PC-3 (cell line): ENCODE results near the gene SLC17A5.

Experiments
- CTCF ChIP-seq: fragments of 300-600 bp; sonication (generic); conservative IDR thresholded peaks from 2 replicates; pipeline ENCODE4 v1.5.1; 2017; ENCODE audit warnings: antibody characterized with exemption, low read depth, mild to moderate bottlenecking, low read length
- EZH2 ChIP-seq: fragments of 300-600 bp; sonication (generic); IDR thresholded peaks from one replicate; pipeline ENCODE4 v1.6.1; 2017; ENCODE audit warnings: antibody characterized with exemption, mild to moderate bottlenecking, low read length; ENCODE audit not compliant: unreplicated experiment
- EZH2phosphoT487 ChIP-seq: fragments of 300-600 bp; sonication (generic); IDR thresholded peaks from 2 replicates; pipeline ENCODE4 v1.6.1; 2018; ENCODE audit warnings: mild to moderate bottlenecking, antibody characterized with exemption, low read length, borderline replicate concordance

DNA sequence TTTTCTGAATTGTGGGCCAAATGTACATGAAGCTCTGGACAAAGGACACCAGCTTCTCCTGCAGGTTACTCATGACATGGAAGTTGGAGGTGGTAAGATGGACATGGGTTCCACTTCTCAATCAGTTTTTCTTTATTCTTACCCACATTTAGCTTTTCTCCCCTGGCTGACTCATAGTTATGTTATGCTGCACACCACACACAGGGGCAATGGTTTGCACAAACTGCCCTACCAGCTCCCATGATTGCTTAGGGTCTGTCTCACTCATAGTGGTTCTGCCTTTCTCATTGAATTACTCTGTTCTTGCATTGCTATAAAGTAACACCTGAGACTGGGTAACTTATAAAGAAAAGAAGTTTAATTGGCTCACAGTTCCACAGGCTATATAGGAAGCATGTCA is 37.7 kb upstream of the SLC17A5 start:
- TF ChIP-seq CTCF (no peak), EZH2 (no peak), EZH2phosphoT487 (no peak)
